Measurements from ENCODE around the gene ZNF497.

ZNF497 gene

DNA sequence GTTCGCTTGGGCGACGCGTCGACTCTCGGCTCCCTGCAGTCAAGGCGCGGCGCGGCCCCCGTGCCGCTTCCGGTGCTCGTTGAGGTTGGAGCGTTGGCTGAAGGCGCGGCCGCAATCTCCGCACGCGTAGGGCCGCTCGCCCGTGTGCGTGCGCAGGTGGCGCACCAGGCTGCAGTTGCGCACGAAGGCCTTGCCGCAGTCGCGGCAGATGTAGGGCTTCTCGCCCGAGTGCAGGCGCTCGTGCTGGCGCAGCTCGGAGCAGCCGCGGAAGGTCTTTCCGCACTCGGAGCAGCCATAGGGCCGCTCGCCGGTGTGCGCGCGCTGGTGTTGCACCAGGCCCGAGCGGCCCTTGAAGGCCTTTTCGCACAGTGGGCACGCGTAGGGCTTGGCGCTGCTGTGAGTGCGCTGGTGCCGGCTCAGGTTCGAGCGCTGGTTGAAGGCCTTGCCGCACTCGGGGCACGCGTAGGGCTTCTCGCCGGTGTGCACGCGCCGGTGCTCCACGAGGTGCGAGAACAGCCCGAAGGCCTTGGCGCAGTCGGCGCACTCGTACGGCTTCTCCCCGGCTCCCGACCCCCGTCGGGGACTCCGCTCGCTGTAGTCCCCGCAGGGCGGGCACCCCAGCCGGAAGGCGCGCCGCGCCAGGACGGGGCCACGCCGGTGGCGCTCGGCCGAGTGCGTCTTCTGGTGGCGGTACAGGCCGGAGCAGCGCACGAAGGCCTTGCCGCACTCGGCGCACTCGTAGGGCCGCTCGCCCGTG is 5.3 kb upstream of the ZNF497 start:
- DNase-seq (ENCODE audit: low read depth) = no peak

DNA sequence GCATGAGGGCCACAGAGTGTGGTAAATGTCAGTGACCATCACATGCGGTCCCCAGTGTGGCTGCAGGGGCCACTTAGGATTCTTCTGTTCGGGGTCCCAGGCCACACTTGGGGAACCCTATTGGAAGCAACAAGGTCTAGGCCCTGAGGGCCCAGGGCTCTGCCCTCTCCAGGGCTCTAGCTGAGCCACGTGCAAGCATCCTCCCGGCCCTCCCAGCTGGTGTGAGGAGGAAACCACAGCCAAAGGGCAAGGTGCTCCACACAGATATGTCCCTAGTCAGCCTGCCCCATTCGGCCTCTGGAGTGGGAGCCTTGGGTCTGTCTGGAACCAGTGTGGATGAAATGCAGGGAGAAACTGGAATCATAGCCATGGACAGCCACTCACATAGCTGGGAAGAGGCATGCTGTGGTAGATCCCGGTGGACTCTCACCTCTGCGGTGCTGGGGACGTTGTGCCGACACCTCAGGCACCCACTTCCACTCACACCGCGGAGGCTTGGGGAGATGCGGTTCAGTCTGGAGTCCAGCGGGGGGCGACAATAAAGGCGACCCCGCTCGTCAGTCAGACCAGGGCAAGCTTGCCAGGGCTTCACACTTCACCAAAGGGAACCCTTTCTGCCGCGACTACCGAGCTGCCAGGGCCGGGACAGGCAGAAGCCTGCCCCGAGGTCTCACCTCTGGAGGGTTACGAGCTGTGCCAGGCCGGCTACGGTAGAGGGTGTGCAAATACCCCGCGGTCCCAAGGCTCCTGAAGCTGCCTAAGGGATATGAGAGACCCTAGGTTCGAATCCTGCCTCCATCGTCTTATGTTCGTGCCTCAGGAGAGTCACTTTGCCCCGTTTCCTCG is 4.3 kb upstream of the ZNF497 start:
- no peak for DNase-seq (ENCODE audit: low read depth)

DNA sequence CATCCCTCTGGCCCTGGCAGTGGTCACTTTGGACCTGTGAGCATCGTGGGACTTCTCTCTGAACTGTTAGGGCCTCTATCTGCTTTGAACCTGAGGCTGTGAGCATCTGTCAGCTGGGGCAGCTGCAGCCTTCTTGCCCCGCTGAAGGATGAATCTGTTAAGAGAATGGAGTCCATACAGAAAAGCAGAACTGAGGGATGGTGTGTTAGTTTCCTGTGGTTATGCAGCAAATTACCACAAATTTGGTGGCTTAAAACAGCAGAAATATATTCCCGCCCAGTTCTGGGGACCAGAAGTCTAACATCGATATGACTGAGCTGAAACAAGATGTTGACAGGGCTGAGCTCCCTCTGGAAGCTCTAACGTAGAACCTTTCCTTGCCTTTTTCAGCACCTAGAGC is 1.6 kb upstream of the ZNF497 start:
- DNase-seq (ENCODE audit: low read depth) = no peak

DNA sequence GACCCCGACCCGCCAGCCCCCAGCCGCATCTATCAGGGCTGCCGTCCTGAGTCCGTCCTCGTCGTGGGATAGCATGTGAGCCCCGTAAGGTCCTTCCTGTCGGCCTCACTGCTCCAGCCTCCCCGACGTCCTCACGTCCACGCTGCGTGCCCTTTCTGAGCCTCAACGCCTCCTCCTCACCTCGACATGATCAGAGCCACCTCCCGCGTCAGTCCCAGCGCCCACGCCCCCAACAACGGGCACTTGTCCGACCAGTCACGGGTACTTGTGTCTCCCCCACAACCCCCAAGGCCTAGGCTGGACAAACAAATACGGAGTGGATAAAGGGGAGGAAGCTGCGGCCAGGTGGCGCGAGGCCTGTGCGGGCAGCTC is 665 bp downstream of the ZNF497 start:
- peak; percentile 26 for DNase-seq (ENCODE audit: low read depth)

DNA sequence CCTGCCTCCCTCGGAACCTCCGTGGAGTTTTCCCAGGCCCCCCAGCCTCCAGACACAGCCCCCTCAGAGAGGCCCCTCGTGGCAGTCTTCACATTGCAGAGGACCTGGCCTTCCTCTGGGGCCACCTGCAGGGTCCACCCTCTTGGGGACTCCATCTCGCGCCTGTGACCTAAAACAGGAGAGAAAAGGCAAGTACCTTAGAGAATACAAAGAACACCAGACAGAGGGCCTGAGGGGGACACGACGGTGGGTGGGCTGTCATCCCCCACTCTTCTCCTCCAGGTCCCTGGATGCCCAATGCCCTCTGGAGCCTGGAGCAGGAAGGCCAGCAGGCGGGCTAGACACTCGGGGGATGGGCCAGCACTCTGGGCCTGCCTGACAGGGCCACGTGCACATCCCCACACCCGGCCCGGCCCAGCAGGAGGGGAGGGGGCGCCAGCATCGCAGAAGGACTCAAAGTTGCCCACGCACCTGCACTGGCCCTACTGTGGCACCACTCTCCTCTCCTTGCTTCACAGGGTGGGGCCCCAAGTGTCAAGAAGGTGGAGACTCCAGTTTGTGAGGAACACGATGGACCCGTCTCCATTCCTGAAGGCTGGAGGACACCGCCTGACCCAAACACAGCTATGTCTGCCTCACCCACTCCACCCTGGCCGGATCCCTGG is 4.9 kb downstream of the ZNF497 start:
- DNase-seq (ENCODE audit: low read depth) = no peak

DNA sequence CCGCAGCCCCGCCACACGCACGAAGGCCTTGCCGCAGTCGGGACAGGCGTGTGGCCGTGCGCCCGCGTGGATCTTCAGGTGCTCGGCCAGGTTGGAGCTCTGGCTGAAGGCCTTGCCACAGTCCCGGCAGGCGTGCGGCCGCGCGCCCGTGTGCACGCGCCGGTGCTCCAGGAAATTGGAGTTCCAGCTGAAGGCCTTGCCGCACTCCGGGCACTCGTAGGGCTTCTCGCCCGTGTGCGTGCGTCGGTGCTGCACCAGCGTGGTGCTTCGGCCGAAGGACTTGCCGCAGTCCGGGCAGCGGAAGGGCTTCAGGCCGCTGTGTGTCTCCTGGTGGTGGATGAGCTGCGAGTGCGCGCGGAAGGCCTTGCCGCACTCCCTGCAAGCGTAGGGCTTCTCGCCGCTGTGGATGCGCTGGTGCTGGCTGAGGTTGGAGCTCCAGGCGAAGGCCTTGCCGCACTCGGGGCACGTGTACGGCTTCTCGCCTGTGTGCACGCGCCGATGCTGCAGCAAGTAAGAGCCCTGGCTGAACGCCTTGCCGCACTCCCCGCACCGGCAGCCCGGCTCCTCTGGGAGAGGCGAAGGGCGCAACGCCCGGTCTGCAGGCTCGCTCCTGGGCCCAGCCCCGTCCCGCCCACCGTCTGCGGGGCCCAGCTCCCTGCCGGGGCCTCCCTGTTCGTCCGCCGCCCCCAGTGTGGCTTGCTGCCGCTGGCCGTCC is 5.6 kb downstream of the ZNF497 start:
- DNase-seq (ENCODE audit: low read depth) = no peak

DNA sequence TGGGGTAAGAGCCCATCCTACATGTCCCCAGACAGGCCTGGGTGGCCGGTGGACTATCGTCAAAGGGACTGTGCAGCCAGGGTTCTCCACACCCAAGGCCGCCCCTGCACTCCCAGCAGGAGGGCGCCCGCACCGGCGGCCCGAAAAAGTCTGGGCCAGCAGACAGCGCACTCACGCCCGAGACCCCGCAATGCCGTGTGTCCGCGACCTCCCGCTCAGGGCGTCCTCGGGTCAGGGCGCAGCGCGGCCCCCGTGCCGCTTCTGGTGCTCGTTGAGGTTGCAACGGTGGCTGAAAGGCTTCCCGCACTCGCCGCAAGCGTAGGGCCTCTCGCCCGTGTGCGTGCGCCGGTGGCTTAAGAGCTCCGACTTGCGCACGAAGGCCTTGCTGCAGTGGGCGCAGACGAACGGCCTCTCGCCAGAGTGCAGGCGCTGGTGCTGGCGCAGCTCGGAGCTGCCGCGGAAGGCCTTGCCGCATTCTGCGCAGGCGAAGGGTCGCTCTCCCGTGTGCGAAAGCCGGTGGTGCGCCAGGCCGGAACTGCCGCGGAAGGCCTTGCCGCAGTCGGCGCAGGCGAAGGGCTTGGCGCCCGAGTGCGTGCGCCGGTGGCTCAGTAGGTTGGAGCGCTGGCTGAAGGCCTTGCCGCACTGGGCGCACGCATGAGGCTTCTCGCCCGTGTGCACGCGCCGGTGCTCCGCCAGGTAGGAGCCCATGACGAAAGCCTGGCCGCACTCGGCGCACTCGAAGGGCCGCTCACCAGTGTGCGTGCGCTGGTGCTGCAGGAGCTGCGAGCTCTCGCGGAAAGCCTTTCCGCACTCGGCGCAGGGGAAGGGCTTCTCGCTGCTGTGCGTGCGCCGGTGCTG is 6.4 kb downstream of the ZNF497 start:
- DNase-seq (ENCODE audit: low read depth) = no peak

DNA sequence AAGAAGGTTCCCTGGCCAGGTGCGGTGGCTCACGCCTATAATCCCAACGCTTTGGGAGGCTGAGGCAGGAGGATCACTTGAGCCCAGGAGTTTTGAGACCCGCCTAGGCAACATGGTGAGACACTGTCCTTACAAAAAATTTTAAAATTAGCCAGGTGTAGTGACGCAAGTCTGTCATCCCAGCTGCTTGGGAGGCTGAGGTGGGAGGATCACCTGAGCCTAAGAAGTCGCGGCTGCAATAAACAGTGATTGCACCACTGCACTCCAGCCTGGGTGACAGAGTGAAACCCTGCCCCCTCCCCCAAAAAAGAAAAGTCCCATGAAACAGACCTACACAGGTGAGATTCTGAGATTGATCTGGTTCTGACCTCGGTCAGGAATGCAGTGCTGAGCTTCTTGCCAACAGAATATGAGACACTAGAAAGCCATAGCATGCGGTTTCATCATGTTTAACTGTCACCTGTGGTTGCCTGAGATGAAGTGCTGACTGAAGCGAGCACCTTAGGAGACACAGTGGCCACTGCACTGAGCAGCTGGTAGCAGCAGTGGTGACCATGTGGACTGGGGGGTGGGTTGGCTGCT is 7.2 kb downstream of the ZNF497 start:
- DNase-seq (ENCODE audit: low read depth) = no peak

DNA sequence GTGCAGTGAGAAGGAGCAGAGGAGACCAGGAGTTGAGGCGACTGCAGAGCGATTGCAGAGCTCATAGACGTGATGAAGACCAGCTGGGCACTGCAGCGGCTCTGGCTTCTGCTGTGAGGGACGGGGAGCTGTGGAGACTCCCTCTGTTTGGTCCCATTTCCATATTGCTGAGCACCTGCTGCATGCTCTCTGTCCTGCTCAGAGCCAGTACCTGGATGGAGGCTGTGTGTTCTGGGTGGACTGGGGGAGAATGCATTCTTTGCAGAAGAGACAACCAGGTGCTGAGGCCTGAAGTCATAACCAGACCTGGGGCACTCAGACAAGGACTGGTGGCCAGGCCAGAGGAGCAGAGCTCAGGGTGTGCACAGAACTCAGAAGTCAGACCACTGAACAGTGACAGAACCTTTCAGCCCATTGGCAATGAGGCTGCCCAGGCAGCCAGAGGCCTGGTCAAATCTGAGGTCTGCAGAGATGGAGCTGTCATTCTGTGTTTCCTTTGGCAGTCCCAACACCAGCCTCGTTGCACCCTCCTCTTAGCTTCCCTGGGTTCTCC is 8.0 kb downstream of the ZNF497 start:
- DNase-seq (ENCODE audit: low read depth) = no peak

DNA sequence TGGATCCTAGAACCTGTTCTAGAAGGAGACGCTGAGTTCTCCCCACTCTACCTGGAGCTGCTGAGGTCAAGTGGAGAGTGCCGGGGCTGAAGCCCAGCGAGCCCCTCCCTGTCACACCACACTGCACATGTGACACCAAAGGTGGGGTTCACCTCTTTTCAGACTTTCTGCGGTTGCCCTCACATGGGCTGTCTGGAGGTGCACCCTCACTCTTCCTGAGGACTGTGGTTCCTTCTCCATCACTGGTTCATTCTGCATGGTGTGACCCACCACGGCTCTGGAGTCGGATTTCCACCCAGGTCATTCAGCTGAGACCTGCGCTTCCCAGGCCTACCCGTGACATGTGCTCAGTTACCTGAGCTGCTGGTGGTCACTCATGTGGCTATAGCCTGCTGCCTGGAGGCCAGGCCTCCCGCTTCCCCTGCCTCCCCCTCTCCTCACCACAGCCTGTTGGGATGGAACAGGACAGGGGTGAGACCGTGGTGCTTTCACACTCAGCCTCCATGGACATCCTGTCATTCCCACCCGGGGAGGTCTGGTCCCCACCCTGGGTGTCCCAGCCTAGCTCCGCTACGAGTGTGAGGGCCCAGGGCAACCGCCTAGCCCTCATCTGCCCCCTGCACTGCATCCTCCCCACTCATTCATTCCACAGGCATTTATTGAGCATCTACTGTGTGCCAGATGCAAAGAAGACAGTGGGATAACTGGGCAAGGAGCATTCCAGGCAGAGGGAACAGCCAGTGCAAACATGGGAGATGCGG is 8.7 kb downstream of the ZNF497 start:
- no peak for DNase-seq (ENCODE audit: low read depth)

DNA sequence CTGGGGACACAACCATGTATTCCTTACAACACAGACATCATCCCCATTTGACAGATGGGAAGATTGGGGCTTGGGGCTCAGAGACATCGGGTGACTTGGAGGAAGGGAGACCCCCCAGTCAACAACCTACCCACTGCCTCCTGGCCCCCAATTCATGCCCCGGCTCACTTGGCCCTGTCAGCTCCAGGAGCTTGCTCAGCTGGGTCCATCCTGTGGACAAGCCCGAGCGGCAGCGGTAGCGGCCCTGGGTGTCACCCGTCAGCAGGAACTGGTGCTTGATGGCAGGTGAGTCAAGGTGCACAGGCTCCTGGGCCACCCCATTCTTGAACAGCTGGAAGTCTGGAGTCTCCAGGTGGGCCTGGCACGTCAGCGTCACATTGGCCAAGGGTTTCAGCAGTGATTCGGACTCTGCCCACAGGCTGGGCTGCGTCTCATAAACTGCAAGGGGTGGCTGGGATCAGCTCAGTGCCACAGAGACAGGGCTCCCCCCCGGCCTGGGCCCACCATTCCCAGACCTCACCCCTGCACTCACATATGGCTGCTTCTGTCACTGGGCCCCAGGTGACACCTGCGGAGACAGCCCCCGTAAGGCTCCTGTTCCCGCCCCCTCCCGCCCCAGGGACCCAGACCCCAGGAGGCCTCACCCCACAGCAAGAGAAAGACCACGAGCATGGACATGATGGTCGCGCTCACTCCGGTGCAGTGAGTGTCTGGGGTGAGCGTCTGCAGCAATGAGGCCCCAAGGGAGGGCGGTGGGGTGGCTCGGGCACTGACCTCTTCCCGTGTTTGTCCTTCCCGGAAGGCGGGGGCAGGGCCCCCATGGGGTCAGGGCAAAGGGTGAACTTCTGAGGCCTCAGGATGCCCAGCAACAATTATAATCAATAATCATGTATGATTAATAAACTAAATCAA is 9.5 kb downstream of the ZNF497 start, which contains the start of gene A1BG:
TSS of gene A1BG (minus strand) at position 733 of the 912 bp plus-strand sequence. CDS start at position 678, 55 bp downstream.
- DNase-seq (ENCODE audit: low read depth) = no peak

DNA sequence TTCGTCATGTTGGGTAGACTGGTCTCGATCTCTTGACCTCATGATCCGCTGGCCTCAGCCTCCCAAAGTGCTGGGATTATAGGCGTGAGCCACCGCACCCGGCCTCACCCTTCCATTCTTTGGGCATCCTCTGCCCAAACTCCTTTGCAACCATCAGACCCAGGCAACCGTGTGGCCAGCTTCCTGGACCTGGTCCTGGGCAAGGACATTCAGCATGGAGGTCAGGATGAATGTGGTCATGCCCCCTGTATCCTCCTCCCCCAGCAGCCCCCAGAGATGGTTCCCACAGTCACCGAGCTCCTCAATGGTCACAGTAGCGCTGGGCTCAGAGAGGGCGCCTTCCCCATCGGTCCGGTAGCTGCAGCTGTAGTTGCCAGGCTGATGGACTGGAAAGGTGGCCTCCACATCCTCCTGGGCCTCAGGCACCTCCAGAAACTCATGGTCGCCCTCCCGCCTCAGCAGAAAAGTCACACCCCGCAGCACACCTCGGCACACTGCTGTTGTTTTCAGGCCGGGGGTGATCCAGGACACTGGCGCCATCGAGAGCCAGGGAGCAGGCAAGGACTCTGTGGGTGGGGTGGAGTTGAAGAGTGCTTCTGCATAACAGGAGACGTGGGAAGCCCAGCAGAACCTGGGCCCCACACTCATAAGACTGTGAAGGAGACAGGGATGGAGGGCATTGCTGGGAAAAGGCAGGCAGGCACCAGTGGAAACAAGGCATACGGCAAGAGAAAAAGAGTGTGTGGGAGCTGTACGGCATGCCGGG is 10.4 kb downstream of the ZNF497 start:
- no peak for DNase-seq (ENCODE audit: low read depth)

DNA sequence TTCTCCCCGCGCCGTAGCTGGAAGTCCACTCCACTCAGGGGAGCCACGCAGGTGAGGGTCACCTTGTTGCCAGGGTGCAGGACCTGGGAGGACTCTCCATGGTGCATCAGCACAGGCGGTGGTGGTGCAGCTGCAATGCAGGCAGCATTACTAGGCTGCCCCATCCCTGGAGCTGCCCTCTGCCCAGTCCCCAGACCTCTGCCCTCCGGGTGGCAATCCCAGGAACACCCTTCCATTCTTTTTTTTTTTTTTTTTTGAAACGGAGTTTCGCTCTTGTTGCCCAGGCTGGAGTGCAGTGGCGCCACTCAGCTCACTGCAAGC is 11.0 kb downstream of the ZNF497 start:
- no peak for DNase-seq (ENCODE audit: low read depth)

DNA sequence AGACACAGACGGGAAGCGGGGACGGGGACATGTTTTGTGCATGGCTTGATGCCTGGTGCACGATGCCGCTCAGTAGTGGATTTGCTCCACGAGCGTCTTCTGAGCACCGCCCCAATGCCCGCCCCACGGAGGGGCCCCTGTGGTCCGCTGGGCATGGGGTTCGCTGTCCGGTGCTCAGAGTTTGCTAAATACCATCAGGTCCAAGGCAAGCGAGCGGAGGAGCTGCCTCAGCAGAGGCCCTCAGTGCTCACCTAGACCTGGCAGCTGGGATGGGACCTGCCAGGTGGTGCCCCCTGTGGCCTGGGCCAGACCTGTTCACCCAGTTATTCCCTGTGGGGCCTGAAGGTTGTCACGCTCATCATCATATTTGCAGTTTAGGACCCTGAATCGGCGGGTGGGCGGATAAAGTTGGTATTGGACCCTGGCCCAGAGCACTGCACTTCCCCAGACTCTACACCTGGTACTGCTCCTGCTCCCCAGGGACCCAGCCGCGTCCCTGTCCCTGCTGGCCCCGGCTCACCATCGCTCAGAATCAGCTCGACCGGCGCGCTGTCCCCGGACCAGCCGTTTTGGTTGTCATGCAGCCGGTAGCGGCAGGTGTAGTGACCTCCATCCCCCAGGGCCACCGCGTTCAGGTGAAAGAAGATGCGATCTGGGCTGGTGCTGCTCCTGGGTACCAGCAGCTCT is 11.5 kb downstream of the ZNF497 start:
- DNase-seq (ENCODE audit: low read depth) = no peak

DNA sequence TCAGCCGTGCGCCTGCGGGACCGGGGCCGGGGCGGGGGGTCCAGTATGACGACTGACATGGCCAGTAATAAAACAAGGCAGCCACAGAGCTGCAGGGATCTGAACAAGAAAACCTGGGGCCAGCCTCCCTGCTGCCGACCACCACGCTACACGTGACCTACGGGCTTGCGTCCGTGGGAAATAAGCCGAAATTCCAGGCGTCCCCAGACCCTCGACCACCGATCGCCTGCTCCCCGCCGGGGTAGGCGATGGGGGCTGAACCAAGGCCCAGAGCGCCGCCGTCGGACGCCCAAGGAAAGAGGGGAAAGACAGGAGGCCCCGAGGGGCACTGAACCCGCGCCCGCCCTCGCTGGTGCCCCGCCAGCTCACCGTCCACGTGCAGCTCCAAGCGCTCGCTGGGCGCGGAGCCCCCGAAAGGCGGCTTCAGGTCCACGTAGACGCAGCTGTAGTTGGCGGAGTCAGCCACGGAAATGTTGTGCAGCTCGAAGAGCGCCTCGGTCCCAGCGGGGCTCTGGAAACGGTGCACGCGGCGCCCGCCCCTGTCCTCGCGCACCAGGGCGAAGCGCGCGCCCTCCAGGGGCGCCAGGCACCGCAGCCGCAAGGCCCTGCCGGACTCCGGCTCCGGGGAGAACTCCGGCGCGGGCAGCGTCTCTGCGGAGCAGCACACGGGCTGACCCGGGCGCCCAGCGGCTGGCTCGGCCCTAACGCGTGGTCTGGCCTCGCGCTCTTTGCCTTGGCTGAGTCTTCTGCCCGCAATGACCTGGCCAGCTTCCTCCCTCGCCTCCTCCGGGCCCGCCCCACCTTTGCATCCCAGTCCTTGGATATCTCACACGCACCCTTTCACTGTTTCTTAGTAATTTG is 12.3 kb downstream of the ZNF497 start:
- no peak for DNase-seq (ENCODE audit: low read depth)

DNA sequence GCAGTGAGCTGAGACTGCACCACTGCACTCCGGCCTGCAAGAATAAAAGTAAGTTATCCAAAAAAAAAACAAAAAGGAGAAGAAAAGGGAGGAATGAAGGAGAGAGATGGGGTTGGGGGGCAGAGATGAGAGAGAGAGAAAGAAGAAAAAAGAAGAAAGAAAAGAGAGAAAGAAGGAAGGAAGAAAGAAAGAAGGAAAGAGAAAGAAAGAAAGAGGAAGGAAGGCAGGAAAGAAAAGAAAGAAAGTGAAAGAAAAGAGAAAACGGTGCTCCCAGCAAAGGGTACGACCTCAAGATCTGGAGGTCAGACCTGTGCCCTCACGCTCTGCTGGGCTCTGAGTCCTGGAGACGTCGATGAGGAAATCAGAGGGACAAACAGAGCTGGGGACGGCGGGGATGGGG is 13.0 kb downstream of the ZNF497 start:
- DNase-seq (ENCODE audit: low read depth) = no peak
